K562 (cell line): ENCODE results near the gene SNRPA. TPM values are rescaled to one million over a fixed set of nuclear protein-coding genes. Genes with fewer than 3 reads are reported as not detected.

Experiments used
- CTBP1 ChIP-seq: fragments of 450-650 bp; IDR thresholded peaks from 2 replicates; pipeline ENCODE4 v1.6.1; 2016; ENCODE audit warnings: borderline replicate concordance
- E2F3 ChIP-seq: fragments of 250-450 bp; sonication (Bioruptor Pico); IDR thresholded peaks from 2 replicates; pipeline ENCODE4 v1.4.0; 2020; ENCODE audit warnings: mild to moderate bottlenecking
- E2F6 ChIP-seq, 2 experiments: IDR thresholded peaks; 2 replicates each; pipeline ENCODE4 v1.6.1; 2011; ENCODE audit warnings: borderline replicate concordance in 1 of 2, control low read depth in 1 of 2, low read depth in 1 of 2, low read length in 1 of 2, mild to moderate bottlenecking in 1 of 2, mixed read lengths in 1 of 2, moderate library complexity in 1 of 2; ENCODE audit not compliant: insufficient read depth in 1 of 2, insufficient read length in 1 of 2, poor library complexity in 1 of 2, severe bottlenecking in 1 of 2; ENCODE audit errors: extremely low read depth in 1 of 2
- ELF1 ChIP-seq: fragments of 200-800 bp; sonication (Bioruptor generic); IDR thresholded peaks from 2 replicates; pipeline ENCODE4 v1.6.1; 2016; ENCODE audit warnings: missing genetic modification characterization, missing compliant biosample characterization
- ELF2 ChIP-seq: fragments of 250-450 bp; sonication (Bioruptor Pico); IDR thresholded peaks from 2 replicates; pipeline ENCODE4 v1.5.0; 2021; ENCODE audit warnings: mild to moderate bottlenecking
- ETS1 ChIP-seq: conservative IDR thresholded peaks from 2 replicates; pipeline ENCODE4 v1.6.1; 2011; ENCODE audit warnings: low read depth, mild to moderate bottlenecking, low read length; ENCODE audit not compliant: control insufficient read depth
- GATAD2A ChIP-seq: fragments of 450-650 bp; IDR thresholded peaks from 2 replicates; pipeline ENCODE4 v1.6.1; 2017
- GTF2A2 ChIP-seq: IDR thresholded peaks from 2 replicates; pipeline ENCODE4 v1.6.1; 2016; ENCODE audit warnings: mild to moderate bottlenecking, missing genetic modification characterization, missing compliant biosample characterization
- HNRNPH1 ChIP-seq: fragments of 200-400 bp; formaldehyde crosslinking; optimal IDR thresholded peaks from 2 replicates; pipeline ENCODE3; 2017; ENCODE audit warnings: low read depth, mild to moderate bottlenecking, low read length, moderate library complexity
- KLF1 ChIP-seq: fragments of 450-650 bp; IDR thresholded peaks from 2 replicates; pipeline ENCODE4 v1.6.1; 2016; ENCODE audit warnings: missing genetic modification characterization, missing compliant biosample characterization
- LCOR ChIP-seq: sonication (generic); formaldehyde crosslinking; IDR thresholded peaks from 2 replicates; pipeline ENCODE4 v1.8.0; 2022; ENCODE audit warnings: mild to moderate bottlenecking, missing genetic modification reagents
- NFATC3 ChIP-seq: fragments of 450-650 bp; IDR thresholded peaks from 2 replicates; pipeline ENCODE4 v1.6.1; 2017; ENCODE audit warnings: mild to moderate bottlenecking
- RBM25 ChIP-seq: fragments of 200-400 bp; formaldehyde crosslinking; IDR thresholded peaks from 2 replicates; pipeline ENCODE4 v1.6.1; 2018; ENCODE audit warnings: low read length, low read depth, moderate library complexity; ENCODE audit not compliant: severe bottlenecking
- TFAP4 ChIP-seq: sonication (generic); formaldehyde crosslinking; IDR thresholded peaks from 2 replicates; pipeline ENCODE4 v1.8.0; 2022; ENCODE audit warnings: missing genetic modification reagents, mild to moderate bottlenecking, moderate library complexity, borderline replicate concordance
- YY1 ChIP-seq, 3 experiments: IDR thresholded peaks; 2 replicates each; pipeline ENCODE4 v1.6.1; 2011; ENCODE audit warnings: low read length in 2 of 3, mild to moderate bottlenecking in 2 of 3, moderate library complexity in 2 of 3, borderline replicate concordance in 1 of 3, control low read depth in 1 of 3, low read depth in 1 of 3; ENCODE audit not compliant: insufficient read depth in 3 of 3, insufficient replicate concordance in 2 of 3, control insufficient read depth in 1 of 3, insufficient read length in 1 of 3; ENCODE audit errors: extremely low read depth in 1 of 3
- ZBTB34 ChIP-seq: fragments of 250-450 bp; sonication (Bioruptor Pico); IDR thresholded peaks from 2 replicates; pipeline ENCODE4 v1.8.0; 2021; ENCODE audit warnings: mild to moderate bottlenecking, moderate library complexity
- ZFPM2 ChIP-seq: fragments of 250-450 bp; sonication (Bioruptor Pico); IDR thresholded peaks from 2 replicates; pipeline ENCODE4 v1.5.1; 2022; ENCODE audit warnings: mild to moderate bottlenecking
- ZNF143 ChIP-seq: sonication (generic); formaldehyde crosslinking; IDR thresholded peaks from 2 replicates; pipeline ENCODE4 v1.9.0; 2022; ENCODE audit warnings: mild to moderate bottlenecking, missing genetic modification reagents
- ZNF512 ChIP-seq: IDR thresholded peaks from 2 replicates; pipeline ENCODE4 v1.6.1; 2016; ENCODE audit warnings: missing genetic modification characterization, missing compliant biosample characterization
- ZNF551 ChIP-seq: fragments of 250-450 bp; sonication (Bioruptor Pico); IDR thresholded peaks from 2 replicates; pipeline ENCODE4 v1.5.0; 2021; ENCODE audit warnings: mild to moderate bottlenecking, moderate library complexity
- ZNF778 ChIP-seq: fragments of 450-650 bp; formaldehyde crosslinking; IDR thresholded peaks from 2 replicates; pipeline ENCODE4 v1.4.0; 2020; ENCODE audit warnings: mild to moderate bottlenecking, moderate library complexity
- polyA plus RNA-seq, 8 experiments: library from polyadenylated mRNA; depleted of rRNA in 4 of 8; stranded (reverse) in 5 of 8; unstranded in 3 of 8; fragments of >200 nt; fragmentation: Nextera tagmentation in 2 of 8; fragmentation: Illumina TruSeq in 1 of 8; extraction: Ambion mirVana in 2 of 8; extraction: Trizol in 1 of 8; gene quantifications; 2 replicates each; pipeline versions ENCODE4 v1.2.1 to v1.2.3, GENCODE V29; 2011 to 2014; ENCODE audit warnings: inconsistent platforms in 1 of 8, missing spikeins in 1 of 8
- total RNA-seq, 7 experiments: library from RNA; depleted of rRNA in 6 of 7; stranded (reverse); fragments of >200 nt in 6 of 7; fragmentation: Illumina TruSeq in 2 of 7; extraction: Trizol in 2 of 7; gene quantifications; 2 replicates each; pipeline versions ENCODE4 v1.2.1 to v1.2.3, GENCODE V29; 2011 to 2021; ENCODE audit warnings: low replicate concordance in 1 of 7

SNRPA gene
- total and polyA plus RNA-seq, 9 of the 15 experiments (the other 6 are each of a cell fraction or from before 2014, with no cell fraction given) = 16.3 to 311 (median 193) TPM

- TF ChIP-seq YY1 (IDR thresholded peaks at IDR 0.05; ENCODE audit: borderline replicate concordance in 1 of 3, control insufficient read depth in 1 of 3, extremely low read depth in 1 of 3, insufficient read depth in 3 of 3, insufficient read length in 1 of 3, insufficient replicate concordance in 2 of 3, low read depth in 1 of 3, low read length in 2 of 3) (peak in 2 of 3 experiments; percentile 47 to 49), E2F6 (IDR thresholded peaks at IDR 0.05; ENCODE audit: borderline replicate concordance in 1 of 2, extremely low read depth in 1 of 2, insufficient read depth in 1 of 2, insufficient read length in 1 of 2, low read depth in 1 of 2, low read length in 1 of 2, poor library complexity in 1 of 2, severe bottlenecking in 1 of 2) (peak in 1 of 2 experiments; percentile 5), ZBTB34 (no peak), ELF1 (tag) (no peak), KLF1 (tag) (no peak), RBM25 (no peak), GTF2A2 (no peak), ZNF778 (no peak), ZFPM2 (CRISPR knock-in tag) (no peak), ZNF512 (no peak), TFAP4 (CRISPR knock-in tag) (peak; percentile 60; the same call in 1 of the 2 replicates), NFATC3 (no peak), HNRNPH1 (no peak), ZNF143 (CRISPR knock-in tag) (0 out of 2 replicates have a peak, but pooled peaks have one; percentile 22), LCOR (CRISPR knock-in tag) (no peak), CTBP1 (peak; percentile 83; the same call in 1 of the 2 replicates), ETS1 (no peak; the same call in 1 of the 2 replicates), E2F3 (CRISPR knock-in tag) (no peak), ZNF551 (CRISPR knock-in tag) (no peak), GATAD2A (no peak), ELF2 (CRISPR knock-in tag) (no peak)
Observed at GRCh38 chr19:40806423-40807146, 55.6 kb downstream of the SNRPA start (continued).
